HG02840 (cell line): Measurements from ENCODE around the gene EHD1.
A peak's percentile ranks its signal among the peaks of the same experiment; 100 is the strongest.
"Not testable (repeated sequence)": the region's sequence is repeated elsewhere in the genome, so short reads cannot be mapped to it uniquely, and the experiment has no call there.

Experiments used
- ATAC-seq: cut with Tn5 transposase; IDR thresholded peaks from one replicate; pipeline ENCODE4 v1.9.1; 2021; ENCODE audit warnings: mild to moderate bottlenecking, moderate library complexity, moderate number of reproducible peaks; ENCODE audit not compliant: unreplicated experiment, low FRiP score

The EHD1 gene

GRCh38 chr11:64834031-64834722, 44.2 kb downstream of the EHD1 start:
- no peak for ATAC-seq

- no peak for ATAC-seq
Measured at GRCh38 chr11:64833509-64833908, 44.9 kb downstream of the EHD1 start.

GRCh38 chr11:64833198-64833502, 45.3 kb downstream of the EHD1 start:
- ATAC-seq = no peak

- no peak for ATAC-seq
Measured at GRCh38 chr11:64832467-64833197, 45.8 kb downstream of the EHD1 start.

- no peak for ATAC-seq
Measured at GRCh38 chr11:64831411-64831891, 47.0 kb downstream of the EHD1 start.

GRCh38 chr11:64829536-64830251, 48.7 kb downstream of the EHD1 start:
- no peak for ATAC-seq

- no peak for ATAC-seq
Measured at GRCh38 chr11:64827451-64827839, 51.0 kb downstream of the EHD1 start.

- ATAC-seq = no peak
Measured at GRCh38 chr11:64826578-64827450, 51.6 kb downstream of the EHD1 start.

GRCh38 chr11:64826062-64826461, 52.4 kb downstream of the EHD1 start:
- no peak for ATAC-seq

GRCh38 chr11:64823568-64824119, 54.8 kb downstream of the EHD1 start:
- no peak for ATAC-seq

- ATAC-seq = no peak
Measured at GRCh38 chr11:64817476-64817875, 60.9 kb downstream of the EHD1 start.

GRCh38 chr11:64815433-64815832, 63.0 kb downstream of the EHD1 start:
- ATAC-seq = not testable (repeated sequence)

GRCh38 chr11:64814712-64815187, 63.7 kb downstream of the EHD1 start:
- ATAC-seq = no peak

GRCh38 chr11:64813826-64814225, 64.6 kb downstream of the EHD1 start:
- no peak for ATAC-seq

- no peak for ATAC-seq
Measured at GRCh38 chr11:64810891-64811272, 67.5 kb downstream of the EHD1 start.

- ATAC-seq = peak; percentile 68
Measured at GRCh38 chr11:64810271-64810890, 68.0 kb downstream of the EHD1 start, which contains the start of gene MEN1. Gene MEN1 (minus strand): TSS chr11:64810551. CDS start chr11:64810109, 442 bp downstream.

GRCh38 chr11:64809781-64810241, 68.6 kb downstream of the EHD1 start:
- ATAC-seq = no peak

- no peak for ATAC-seq
Measured at GRCh38 chr11:64805481-64805880, 72.9 kb downstream of the EHD1 start.
